ENCODE results near the gene UGT1A3. TPM values are rescaled to one million over a fixed set of nuclear protein-coding genes. Genes with fewer than 3 reads are reported as not detected.

The UGT1A3 gene
- total RNA-seq, 1 donor from 2014 or later: not detected

GRCh38 chr2:233773854-233774253 is 45.0 kb downstream of the UGT1A3 start:
- no peak overlapping the region for H3K4me3 ChIP-seq
- ATAC-seq (no peak), DNase-seq (no peak)
- H3K4me1 ChIP-seq: no peaks in the 10 kb centered on the region
- no peaks in the 10 kb centered on the region for H3K36me3 ChIP-seq
- H3K9me3 ChIP-seq: no peaks in the 10 kb centered on the region
- no peaks in the 10 kb centered on the region for H3K27me3 ChIP-seq (ENCODE audit: low read depth)
- intact Hi-C loops (cut with DNase I): no loop called here
- no peak for TF ChIP-seq CTCF (IDR thresholded peaks at IDR 0.05)
- H3K27ac ChIP-seq: no peak overlapping the region

GRCh38 chr2:233775414-233775813 is 46.6 kb downstream of the UGT1A3 start:
- no peak for TF ChIP-seq CTCF (IDR thresholded peaks at IDR 0.05)
- no peaks in the 10 kb centered on the region for H3K9me3 ChIP-seq
- H3K27ac ChIP-seq: no peak overlapping the region
- no peaks in the 10 kb centered on the region for H3K27me3 ChIP-seq (ENCODE audit: low read depth)
- no peaks in the 10 kb centered on the region for H3K36me3 ChIP-seq
- intact Hi-C loops (cut with DNase I): no loop called here
- no peaks in the 10 kb centered on the region for H3K4me1 ChIP-seq
- DNase-seq: no peak
- H3K4me3 ChIP-seq: no peak overlapping the region
- ATAC-seq: no peak

GRCh38 chr2:233778030-233778429 is 49.2 kb downstream of the UGT1A3 start, which contains the start of gene MROH2A:
Gene MROH2A (plus strand): TSS chr2:233778330. CDS start chr2:233779359, 1,029 bp downstream.
- no peak within 1 kb of the TSS for H3K27ac ChIP-seq
- TF ChIP-seq CTCF (IDR thresholded peaks at IDR 0.05): no peak
- no peaks in the 10 kb centered on the region for H3K9me3 ChIP-seq
- DNase-seq: no peak
- no peaks in the 10 kb centered on the region for H3K4me1 ChIP-seq
- no peaks in the 10 kb centered on the region for H3K27me3 ChIP-seq (ENCODE audit: low read depth)
- ATAC-seq: no peak
- H3K36me3 ChIP-seq: no peaks in the 10 kb centered on the region
- no peak within 1 kb of the TSS for H3K4me3 ChIP-seq
- intact Hi-C loops (cut with DNase I): no loop called here

GRCh38 chr2:233779722-233780121 is 50.9 kb downstream of the UGT1A3 start:
- no peak overlapping the region for H3K4me3 ChIP-seq
- intact Hi-C loops (cut with DNase I): no loop called here
- no peaks in the 10 kb centered on the region for H3K4me1 ChIP-seq
- ATAC-seq: peak in 1 of 2 donors; percentile 23
- H3K9me3 ChIP-seq: no peaks in the 10 kb centered on the region
- no peak for DNase-seq
- H3K27me3 ChIP-seq (ENCODE audit: low read depth): no peaks in the 10 kb centered on the region
- TF ChIP-seq CTCF (IDR thresholded peaks at IDR 0.05): no peak
- H3K27ac ChIP-seq: no peak overlapping the region
- H3K36me3 ChIP-seq: no peaks in the 10 kb centered on the region

- Histone ChIP-seq H3K4me3 (no peak overlapping the region), H3K27ac (no peak overlapping the region), H3K36me3 (no peaks in the 10 kb centered on the region), H3K9me3 (no peaks in the 10 kb centered on the region), H3K4me1 (no peaks in the 10 kb centered on the region), H3K27me3 (ENCODE audit: low read depth) (no peaks in the 10 kb centered on the region)
- no peak for ATAC-seq
- DNase-seq: no peak
- intact Hi-C loops (cut with DNase I): no loop called here
- TF ChIP-seq CTCF (IDR thresholded peaks at IDR 0.05): no peak
Observed at GRCh38 chr2:233780771-233781170, 51.9 kb downstream of the UGT1A3 start.

GRCh38 chr2:233789554-233789953 is 60.7 kb downstream of the UGT1A3 start:
- DNase-seq (no peak), ATAC-seq (no peak)
- no peak for TF ChIP-seq CTCF (IDR thresholded peaks at IDR 0.05)
- no peak overlapping the region for H3K27ac ChIP-seq
- no peaks in the 10 kb centered on the region for H3K4me1 ChIP-seq
- H3K27me3 ChIP-seq (ENCODE audit: low read depth): no peaks in the 10 kb centered on the region
- no peak overlapping the region for H3K4me3 ChIP-seq
- H3K9me3 ChIP-seq: no peaks in the 10 kb centered on the region
- H3K36me3 ChIP-seq: no peaks in the 10 kb centered on the region
- intact Hi-C loops (cut with DNase I): no loop called here
